Esophagus muscularis mucosa (tissue), 4 donors: ENCODE measurements around the gene HSPBAP1.

Source experiments
- EP300 ChIP-seq: sonication (generic); formaldehyde crosslinking; IDR thresholded peaks from one replicate; pipeline ENCODE4 v1.6.1; 2017; ENCODE audit warnings: antibody characterized with exemption
- POLR2A ChIP-seq: fragments of 450-650 bp; IDR thresholded peaks from one replicate; pipeline ENCODE4 v1.6.1; 2017; ENCODE audit warnings: antibody characterized with exemption, moderate library complexity, mild to moderate bottlenecking, low read depth
- TF ChIP-seq, protein P1 (sequence below), 3 experiments: fragments of 200-600 bp in 2 of 3; fragments of 450-650 bp in 1 of 3; sonication (generic) in 2 of 3; IDR thresholded peaks; one replicate each; pipeline ENCODE4 v1.5.1; 2017 to 2019; ENCODE audit warnings: antibody characterized with exemption in 3 of 3, mild to moderate bottlenecking in 2 of 3, moderate library complexity in 1 of 3

DNA sequence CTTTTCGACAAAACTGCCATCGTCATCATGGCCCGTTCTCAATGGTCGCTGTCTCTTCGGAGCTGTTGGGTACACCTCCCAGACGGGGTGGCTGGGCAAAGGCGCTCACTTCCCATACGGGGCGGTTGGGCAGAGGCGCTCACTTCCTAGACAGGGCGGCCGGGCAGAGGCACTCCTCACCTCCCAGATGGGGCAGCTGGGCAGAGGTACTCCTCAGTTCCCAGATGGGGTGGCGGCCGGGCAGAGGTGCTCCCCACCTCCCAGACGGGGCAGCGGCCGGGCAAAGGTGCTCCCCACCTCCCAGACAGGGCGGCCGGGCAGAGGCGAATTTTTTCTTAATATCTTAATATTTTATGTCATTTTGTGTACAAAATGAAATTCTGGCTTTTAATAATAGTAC is 68.5 kb downstream of the HSPBAP1 start:
- TF ChIP-seq, protein P1, sequence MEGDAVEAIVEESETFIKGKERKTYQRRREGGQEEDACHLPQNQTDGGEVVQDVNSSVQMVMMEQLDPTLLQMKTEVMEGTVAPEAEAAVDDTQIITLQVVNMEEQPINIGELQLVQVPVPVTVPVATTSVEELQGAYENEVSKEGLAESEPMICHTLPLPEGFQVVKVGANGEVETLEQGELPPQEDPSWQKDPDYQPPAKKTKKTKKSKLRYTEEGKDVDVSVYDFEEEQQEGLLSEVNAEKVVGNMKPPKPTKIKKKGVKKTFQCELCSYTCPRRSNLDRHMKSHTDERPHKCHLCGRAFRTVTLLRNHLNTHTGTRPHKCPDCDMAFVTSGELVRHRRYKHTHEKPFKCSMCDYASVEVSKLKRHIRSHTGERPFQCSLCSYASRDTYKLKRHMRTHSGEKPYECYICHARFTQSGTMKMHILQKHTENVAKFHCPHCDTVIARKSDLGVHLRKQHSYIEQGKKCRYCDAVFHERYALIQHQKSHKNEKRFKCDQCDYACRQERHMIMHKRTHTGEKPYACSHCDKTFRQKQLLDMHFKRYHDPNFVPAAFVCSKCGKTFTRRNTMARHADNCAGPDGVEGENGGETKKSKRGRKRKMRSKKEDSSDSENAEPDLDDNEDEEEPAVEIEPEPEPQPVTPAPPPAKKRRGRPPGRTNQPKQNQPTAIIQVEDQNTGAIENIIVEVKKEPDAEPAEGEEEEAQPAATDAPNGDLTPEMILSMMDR (IDR thresholded peaks at IDR 0.05) = no peak
- TF ChIP-seq EP300 = no peak
- TF ChIP-seq POLR2A = no peak
